ENCODE measurements around the gene NPHP4.

The NPHP4 gene

GRCh38 chr1:5885471-5886139 is 106.6 kb downstream of the NPHP4 start:
- Histone ChIP-seq H2AFZ (no peak overlapping the region), H3K4me1 (no peaks in the 10 kb centered on the region), H3K4me3 (ENCODE audit: low read depth, low read length) (no peak overlapping the region), H3K9me3 (ENCODE audit: control insufficient read depth, low read length) (no peaks in the 10 kb centered on the region), H3K79me2 (no peaks in the 10 kb centered on the region), H3K36me3 (ENCODE audit: control insufficient read depth, insufficient read depth, low read length) (no peaks in the 10 kb centered on the region), H3K4me2 (ENCODE audit: low read length) (no peak overlapping the region), H3K27me3 (ENCODE audit: control insufficient read depth, insufficient read depth, low read length) (no peaks in the 10 kb centered on the region), H3K9ac (no peak overlapping the region), H3K27ac (no peak overlapping the region)
- TF ChIP-seq, protein P1, sequence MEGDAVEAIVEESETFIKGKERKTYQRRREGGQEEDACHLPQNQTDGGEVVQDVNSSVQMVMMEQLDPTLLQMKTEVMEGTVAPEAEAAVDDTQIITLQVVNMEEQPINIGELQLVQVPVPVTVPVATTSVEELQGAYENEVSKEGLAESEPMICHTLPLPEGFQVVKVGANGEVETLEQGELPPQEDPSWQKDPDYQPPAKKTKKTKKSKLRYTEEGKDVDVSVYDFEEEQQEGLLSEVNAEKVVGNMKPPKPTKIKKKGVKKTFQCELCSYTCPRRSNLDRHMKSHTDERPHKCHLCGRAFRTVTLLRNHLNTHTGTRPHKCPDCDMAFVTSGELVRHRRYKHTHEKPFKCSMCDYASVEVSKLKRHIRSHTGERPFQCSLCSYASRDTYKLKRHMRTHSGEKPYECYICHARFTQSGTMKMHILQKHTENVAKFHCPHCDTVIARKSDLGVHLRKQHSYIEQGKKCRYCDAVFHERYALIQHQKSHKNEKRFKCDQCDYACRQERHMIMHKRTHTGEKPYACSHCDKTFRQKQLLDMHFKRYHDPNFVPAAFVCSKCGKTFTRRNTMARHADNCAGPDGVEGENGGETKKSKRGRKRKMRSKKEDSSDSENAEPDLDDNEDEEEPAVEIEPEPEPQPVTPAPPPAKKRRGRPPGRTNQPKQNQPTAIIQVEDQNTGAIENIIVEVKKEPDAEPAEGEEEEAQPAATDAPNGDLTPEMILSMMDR (IDR thresholded peaks at IDR 0.05), result no peak

- no peak overlapping the region for H2AFZ ChIP-seq
- TF ChIP-seq, protein P1 (IDR thresholded peaks at IDR 0.05), result no peak
- H3K9me3 ChIP-seq (ENCODE audit: control insufficient read depth, low read length), result no peaks in the 10 kb centered on the region
- H3K27ac ChIP-seq, result no peak overlapping the region
- H3K79me2 ChIP-seq, result no peaks in the 10 kb centered on the region
- no peaks in the 10 kb centered on the region for H3K27me3 ChIP-seq (ENCODE audit: control insufficient read depth, insufficient read depth, low read length)
- no peaks in the 10 kb centered on the region for H3K4me1 ChIP-seq
- no peaks in the 10 kb centered on the region for H3K36me3 ChIP-seq (ENCODE audit: control insufficient read depth, insufficient read depth, low read length)
- H3K4me3 ChIP-seq (ENCODE audit: low read depth, low read length), result no peak overlapping the region
- H3K9ac ChIP-seq, result no peak overlapping the region
- H3K4me2 ChIP-seq (ENCODE audit: low read length), result no peak overlapping the region
Observed at GRCh38 chr1:5884110-5884509, 108.1 kb downstream of the NPHP4 start.

DNA sequence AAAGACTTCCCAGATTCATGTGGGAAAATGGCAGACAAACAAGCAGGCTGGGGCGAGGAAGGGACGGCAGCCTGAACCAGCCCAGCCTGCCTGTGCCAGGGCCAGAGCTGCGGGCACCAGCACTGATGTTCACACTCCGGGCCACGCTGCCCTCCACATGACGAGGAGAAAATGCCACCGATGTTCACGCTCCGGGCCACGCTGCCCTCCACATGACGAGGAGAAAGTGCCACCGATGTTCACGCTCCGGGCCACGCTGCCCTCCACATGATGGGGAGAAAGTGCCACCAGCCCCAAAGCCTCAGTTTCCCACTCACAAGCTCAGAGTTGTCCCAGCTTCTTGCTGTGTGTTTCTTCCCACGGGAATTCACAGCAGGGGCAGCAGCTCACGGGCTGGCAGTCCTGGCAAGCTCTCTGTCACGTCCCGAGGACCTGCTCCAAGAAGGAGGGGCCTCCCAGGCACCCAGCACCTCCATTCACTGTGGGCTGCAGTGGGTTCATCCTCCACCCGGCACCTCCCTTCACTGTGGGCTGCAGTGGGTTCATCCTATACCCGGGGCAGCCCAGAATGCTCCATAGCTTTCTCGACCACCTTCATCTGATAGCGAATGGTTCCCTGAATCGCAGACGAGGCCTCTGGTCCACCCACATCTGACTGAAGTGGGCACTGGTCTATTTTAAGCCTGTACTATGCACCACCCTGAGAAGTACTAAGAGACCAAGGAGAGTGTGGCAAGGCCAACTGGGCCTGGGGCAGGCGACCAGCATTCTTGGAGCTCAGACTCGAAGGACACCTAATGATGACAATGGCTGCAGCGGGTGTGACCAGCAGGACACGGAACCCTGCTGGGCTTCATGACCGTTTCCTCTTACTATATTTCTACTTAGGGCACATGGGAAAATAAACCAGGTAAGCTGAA is 108.8 kb downstream of the NPHP4 start:
- Histone ChIP-seq H3K27ac (no peak overlapping the region), H2AFZ (no peak overlapping the region), H3K79me2 (no peaks in the 10 kb centered on the region), H3K27me3 (ENCODE audit: control insufficient read depth, insufficient read depth, low read length) (no peaks in the 10 kb centered on the region), H3K36me3 (ENCODE audit: control insufficient read depth, insufficient read depth, low read length) (no peaks in the 10 kb centered on the region), H3K9me3 (ENCODE audit: control insufficient read depth, low read length) (no peaks in the 10 kb centered on the region), H3K4me2 (ENCODE audit: low read length) (no peak overlapping the region), H3K9ac (no peak overlapping the region), H3K4me1 (no peaks in the 10 kb centered on the region), H3K4me3 (ENCODE audit: low read depth, low read length) (no peak overlapping the region)
- TF ChIP-seq, protein P1 (IDR thresholded peaks at IDR 0.05), result no peak

- no peak overlapping the region for H2AFZ ChIP-seq
- no peak overlapping the region for H3K27ac ChIP-seq
- no peaks in the 10 kb centered on the region for H3K4me1 ChIP-seq
- H3K36me3 ChIP-seq (ENCODE audit: control insufficient read depth, insufficient read depth, low read length), result no peaks in the 10 kb centered on the region
- no peaks in the 10 kb centered on the region for H3K27me3 ChIP-seq (ENCODE audit: control insufficient read depth, insufficient read depth, low read length)
- H3K4me2 ChIP-seq (ENCODE audit: low read length), result no peak overlapping the region
- H3K9me3 ChIP-seq (ENCODE audit: control insufficient read depth, low read length), result no peaks in the 10 kb centered on the region
- no peaks in the 10 kb centered on the region for H3K79me2 ChIP-seq
- no peak overlapping the region for H3K9ac ChIP-seq
- no peak overlapping the region for H3K4me3 ChIP-seq (ENCODE audit: low read depth, low read length)
- TF ChIP-seq, protein P1 (IDR thresholded peaks at IDR 0.05), result no peak
Observed at GRCh38 chr1:5882367-5883128, 109.7 kb downstream of the NPHP4 start.
